GM19452 (cell line): ENCODE data around the gene SRSF3.
"Not testable (repeated sequence)": the region's sequence is repeated elsewhere in the genome, so short reads cannot be mapped to it uniquely, and the experiment has no call there.

ENCODE experiments used
- ATAC-seq: cut with Tn5 transposase; IDR thresholded peaks from one replicate; pipeline ENCODE4 v1.9.1; 2021; ENCODE audit not compliant: unreplicated experiment

SRSF3 gene

GRCh38 chr6:36643977-36644376, 49.8 kb downstream of the SRSF3 start:
- no peak for ATAC-seq

GRCh38 chr6:36649086-36649485, 54.9 kb downstream of the SRSF3 start:
- ATAC-seq = no peak

- no peak for ATAC-seq
Measured at GRCh38 chr6:36649701-36650484, 55.7 kb downstream of the SRSF3 start.

GRCh38 chr6:36650848-36651478, 56.8 kb downstream of the SRSF3 start:
- no peak for ATAC-seq

- ATAC-seq = no peak
Measured at GRCh38 chr6:36651659-36652379, 57.7 kb downstream of the SRSF3 start.

- ATAC-seq = not testable (repeated sequence)
Measured at GRCh38 chr6:36654469-36654868, 60.3 kb downstream of the SRSF3 start.
